Activated naive CD4-positive, alpha-beta T cell treated with anti-CD3 and anti-CD28 coated beads for 36 hours (primary cell): ENCODE measurements around the gene PEX7. TPM values are rescaled to one million over a fixed set of nuclear protein-coding genes. Genes with fewer than 3 reads are reported as not detected.
"Not testable (repeated sequence)": the region's sequence is repeated elsewhere in the genome, so short reads cannot be mapped to it uniquely, and the experiment has no call there.

Source experiments
- CTCF ChIA-PET: fragments of 350-600 bp; sonication (Branson Sonifier 250); formaldehyde crosslinking; loops from one replicate; lab custom pipeline; 2021; ENCODE audit warnings: antibody characterized with exemption; lab: Charles Lee
- DNase-seq: peaks from one replicate; pipeline ENCODE4 v3.0.0-alpha.2; 2020
- H3K27ac Mint-ChIP-seq: one replicate; pipeline ENCODE4 v1.8.0; 2021; ENCODE audit warnings: mild to moderate bottlenecking, mixed read lengths
- H3K27me3 Mint-ChIP-seq: one replicate; pipeline ENCODE4 v1.8.0; 2021; ENCODE audit warnings: low read depth, mixed read lengths
- H3K36me3 Mint-ChIP-seq: one replicate; pipeline ENCODE4 v1.8.0; 2021; ENCODE audit warnings: low read depth, mixed read lengths
- H3K4me1 Mint-ChIP-seq: one replicate; pipeline ENCODE4 v1.8.0; 2021; ENCODE audit warnings: low read depth, mixed read lengths
- H3K4me3 Mint-ChIP-seq: one replicate; pipeline ENCODE4 v1.8.0; 2021; ENCODE audit warnings: mild to moderate bottlenecking, moderate library complexity, mixed read lengths
- H3K9me3 Mint-ChIP-seq: one replicate; pipeline ENCODE4 v1.8.0; 2021; ENCODE audit warnings: mixed read lengths
- intact Hi-C: fragments of 100-400 bp; cut with micrococcal nuclease; formaldehyde crosslinking; loops from one replicate; pipeline ENCODE4 v1.15.1; 2023
- total RNA-seq, 2 experiments: library from RNA; stranded (reverse); gene quantifications; one replicate each; pipeline ENCODE4 v1.2.3, GENCODE V29; 2021

Gene PEX7
- total RNA-seq, 2 experiments from 2014 or later: 6.0 to 6.4 TPM

GRCh38 chr6:136816656-136817055 is 5.7 kb upstream of the PEX7 start:
- no peak overlapping the region for H3K4me3 Mint-ChIP-seq
- intact Hi-C loops: no loop called here
- no peaks in the 10 kb centered on the region for H3K36me3 Mint-ChIP-seq
- H3K27ac Mint-ChIP-seq: no peak overlapping the region
- H3K9me3 Mint-ChIP-seq: no peaks in the 10 kb centered on the region
- peaks cover 2% of the 10 kb centered on the region for H3K4me1 Mint-ChIP-seq
- DNase-seq: no peak
- CTCF ChIA-PET: interaction anchor here (1.0 to 1.6 kb wide), 2 partner anchors 24 to 172 kb away, joined by 3 to 6 read pairs; partner anchors contain the start of gene MAP3K5
- no peaks in the 10 kb centered on the region for H3K27me3 Mint-ChIP-seq

DNA sequence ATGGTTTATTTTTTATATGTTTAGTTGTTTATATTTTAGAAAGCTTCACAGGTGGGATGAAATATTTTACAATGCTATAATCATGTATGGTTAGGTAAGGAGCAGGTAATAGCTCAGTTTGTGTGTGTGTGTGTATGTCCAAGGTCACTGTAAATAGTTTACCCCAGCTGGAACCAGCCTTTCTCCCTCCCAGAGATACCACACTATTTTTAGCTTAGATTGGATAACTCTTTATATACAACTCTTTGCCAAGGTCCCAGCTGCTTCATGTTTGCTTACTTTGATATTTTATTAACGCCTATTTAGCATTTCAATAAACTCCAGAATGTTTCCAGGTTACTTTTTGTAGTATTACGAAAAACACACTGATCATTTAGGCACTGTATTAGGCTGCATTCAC is 1.8 kb upstream of the PEX7 start:
- intact Hi-C loops: loop anchor here (5.0 kb wide), 1 partner anchor 952 kb away; no protein-coding TSS in a partner anchor

GRCh38 chr6:136822046-136822375 is 381 bp upstream of the PEX7 start:
- H3K4me1 Mint-ChIP-seq: peaks cover 19% of the 10 kb centered on the region
- DNase-seq: peak; percentile 32
- CTCF ChIA-PET: interaction anchor here (0.5 to 1.3 kb wide), 5 partner anchors 20 to 193 kb away, joined by 3 to 6 read pairs (median 3); no protein-coding TSS in a partner anchor
- no peaks in the 10 kb centered on the region for H3K9me3 Mint-ChIP-seq
- H3K27ac Mint-ChIP-seq: peak overlapping the region; percentile 92
- peak overlapping the region; percentile 90 for H3K4me3 Mint-ChIP-seq
- intact Hi-C loops: loop anchor here (1.0 to 5.0 kb wide), 8 partner anchors 29 to 950 kb away; partner anchors contain the start of genes BCLAF1 and IFNGR1
- peaks cover 17% of the 10 kb centered on the region for H3K36me3 Mint-ChIP-seq
- no peaks in the 10 kb centered on the region for H3K27me3 Mint-ChIP-seq

More for the DNA sequence above, 1.8 kb upstream of the PEX7 start:
- peaks cover 19% of the 10 kb centered on the region for H3K4me1 Mint-ChIP-seq
- no peaks in the 10 kb centered on the region for H3K27me3 Mint-ChIP-seq
- CTCF ChIA-PET: interaction anchor here (0.7 to 1.3 kb wide), 2 partner anchors 28 to 176 kb away, joined by 3 read pairs; no protein-coding TSS in a partner anchor
- no peak for DNase-seq
- H3K36me3 Mint-ChIP-seq: peaks cover 8% of the 10 kb centered on the region
- H3K27ac Mint-ChIP-seq: no peak overlapping the region
- no peak overlapping the region for H3K4me3 Mint-ChIP-seq
- H3K9me3 Mint-ChIP-seq: no peaks in the 10 kb centered on the region

GRCh38 chr6:136823128-136823660 is 802 bp downstream of the PEX7 start:
- Mint-ChIP-seq H3K36me3 (peaks cover 23% of the 10 kb centered on the region), H3K9me3 (no peaks in the 10 kb centered on the region), H3K27ac (peak overlapping the region; percentile 78), H3K27me3 (no peaks in the 10 kb centered on the region), H3K4me1 (peaks cover 19% of the 10 kb centered on the region), H3K4me3 (peak overlapping the region; percentile 90)
- intact Hi-C loops: loop anchor here (2.0 to 5.0 kb wide), 3 partner anchors 72 to 949 kb away; partner anchors contain the start of gene IFNGR1
- peak; percentile 11 for DNase-seq
- CTCF ChIA-PET: interaction anchor here (0.6 to 1.6 kb wide), 7 partner anchors 12 to 589 kb away, joined by 3 to 7 read pairs (median 3); no protein-coding TSS in a partner anchor

- H3K4me1 Mint-ChIP-seq: peaks cover 19% of the 10 kb centered on the region
- peaks cover 5% of the 10 kb centered on the region for H3K9me3 Mint-ChIP-seq
- H3K36me3 Mint-ChIP-seq: peaks cover 45% of the 10 kb centered on the region
- DNase-seq: no peak
- intact Hi-C loops: no loop called here
- no peak overlapping the region for H3K27ac Mint-ChIP-seq
- H3K4me3 Mint-ChIP-seq: no peak overlapping the region
- CTCF ChIA-PET: interaction anchor here (0.6 to 1.5 kb wide), 3 partner anchors 19 to 229 kb away, joined by 3 to 5 read pairs (median 4); no protein-coding TSS in a partner anchor
- H3K27me3 Mint-ChIP-seq: no peaks in the 10 kb centered on the region
These were observed 3.8 kb downstream of the PEX7 start for GRCh38 chr6:136826216-136826615.

- Mint-ChIP-seq H3K4me3 (no peak overlapping the region), H3K36me3 (peaks cover 60% of the 10 kb centered on the region), H3K27me3 (no peaks in the 10 kb centered on the region), H3K9me3 (peaks cover 21% of the 10 kb centered on the region), H3K4me1 (no peaks in the 10 kb centered on the region), H3K27ac (no peak overlapping the region)
- intact Hi-C loops: no loop called here
- DNase-seq: no peak
- CTCF ChIA-PET: no interaction called here
These were observed 9.6 kb downstream of the PEX7 start for GRCh38 chr6:136831873-136832562.

DNA sequence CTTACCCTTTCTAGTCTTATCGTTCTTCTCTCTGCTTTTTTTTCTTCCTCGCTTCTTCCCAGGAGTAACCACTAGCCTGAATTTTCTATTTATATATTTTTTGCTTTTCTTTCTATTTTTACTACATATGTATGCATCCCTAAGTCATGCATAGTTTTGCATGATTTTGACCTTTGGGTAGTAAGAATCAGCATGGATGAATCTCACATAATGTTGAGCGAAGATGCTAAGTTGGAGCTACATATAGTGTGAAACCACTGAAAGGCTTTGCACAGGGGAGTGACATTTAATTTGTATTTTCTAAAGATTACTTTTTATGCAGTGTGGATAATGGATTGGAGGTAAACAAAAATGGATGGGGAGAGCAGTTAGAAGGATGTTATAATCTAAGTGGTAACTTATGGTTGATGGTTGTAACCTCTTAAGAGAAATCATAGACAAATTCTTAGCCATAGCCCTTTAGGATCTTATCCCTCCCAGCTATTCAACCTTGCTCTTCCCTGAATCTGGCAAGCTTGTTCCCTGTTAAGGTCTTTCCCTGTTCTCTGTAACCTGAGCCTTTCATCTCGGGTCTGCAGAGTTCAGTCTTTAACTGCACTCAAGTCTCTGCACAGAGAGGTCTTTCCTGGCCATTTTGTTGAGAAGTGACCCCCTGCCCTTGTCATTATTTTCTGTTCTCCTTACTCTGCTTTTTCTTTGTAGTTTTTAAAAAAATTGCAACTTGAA is 18.0 kb downstream of the PEX7 start:
- intact Hi-C loops: loop anchor here (5.0 kb wide), 1 partner anchor 87 kb away; no protein-coding TSS in a partner anchor
- Mint-ChIP-seq H3K27me3 (no peaks in the 10 kb centered on the region), H3K9me3 (no peaks in the 10 kb centered on the region), H3K27ac (no peak overlapping the region), H3K36me3 (peaks cover 8% of the 10 kb centered on the region), H3K4me1 (no peaks in the 10 kb centered on the region), H3K4me3 (no peak overlapping the region)
- CTCF ChIA-PET: no interaction called here
- DNase-seq: no peak

DNA sequence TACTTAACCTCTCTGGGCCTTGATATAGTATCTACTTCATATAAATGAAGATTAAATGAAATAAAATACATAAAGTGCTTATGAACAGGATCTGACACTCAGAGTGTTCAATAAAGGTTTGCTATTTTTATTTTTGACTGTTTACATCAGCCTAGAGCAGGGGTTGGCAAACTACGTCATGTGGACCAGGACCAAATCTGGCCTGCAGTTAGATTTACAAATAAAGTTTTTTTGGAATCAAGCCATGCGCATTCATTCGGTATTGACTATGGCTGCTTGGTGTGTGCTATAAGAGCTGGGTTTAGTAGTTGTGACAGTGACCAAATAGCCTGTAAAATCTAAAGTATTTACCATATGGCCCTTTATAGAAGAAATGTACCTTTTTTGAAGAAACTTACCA is 20.8 kb downstream of the PEX7 start:
- Mint-ChIP-seq H3K27ac (no peak overlapping the region), H3K4me3 (no peak overlapping the region), H3K27me3 (no peaks in the 10 kb centered on the region), H3K9me3 (no peaks in the 10 kb centered on the region), H3K36me3 (peaks cover 19% of the 10 kb centered on the region), H3K4me1 (no peaks in the 10 kb centered on the region)
- intact Hi-C loops: loop anchor here (5.0 kb wide), 1 partner anchor 84 kb away; no protein-coding TSS in a partner anchor
- CTCF ChIA-PET: interaction anchor here (0.7 to 1.0 kb wide), 2 partner anchors 120 to 256 kb away, joined by 3 to 4 read pairs; no protein-coding TSS in a partner anchor
- DNase-seq: no peak

DNA sequence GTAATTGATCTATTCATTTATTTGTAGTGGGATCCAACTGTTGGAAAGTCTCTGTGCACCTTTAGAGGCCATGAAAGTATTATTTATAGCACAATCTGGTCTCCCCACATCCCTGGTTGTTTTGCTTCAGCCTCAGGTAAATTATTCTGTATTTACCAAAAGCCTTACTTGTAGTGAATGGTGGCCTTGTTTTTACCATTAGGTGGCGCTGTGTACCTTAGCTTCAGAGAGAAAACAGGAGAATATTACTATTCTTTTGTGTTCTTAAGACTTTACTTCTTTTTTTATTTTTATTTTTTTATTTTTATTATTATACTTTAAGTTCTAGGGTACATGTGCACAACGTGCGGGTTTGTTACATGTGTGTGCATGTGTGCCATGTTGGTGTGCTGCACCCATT is 23.7 kb downstream of the PEX7 start:
- no peaks in the 10 kb centered on the region for H3K4me1 Mint-ChIP-seq
- intact Hi-C loops: loop anchor here (1.0 to 5.0 kb wide), 4 partner anchors 121 to 796 kb away; no protein-coding TSS in a partner anchor
- H3K4me3 Mint-ChIP-seq: no peak overlapping the region
- peaks cover 41% of the 10 kb centered on the region for H3K36me3 Mint-ChIP-seq
- no peaks in the 10 kb centered on the region for H3K27me3 Mint-ChIP-seq
- H3K27ac Mint-ChIP-seq: no peak overlapping the region
- peaks cover 3% of the 10 kb centered on the region for H3K9me3 Mint-ChIP-seq
- CTCF ChIA-PET: interaction anchor here (0.6 to 2.2 kb wide), 11 partner anchors 8 to 290 kb away, joined by 3 to 5 read pairs (median 3); partner anchors contain the start of gene MAP3K5
- DNase-seq: peak; percentile 52

- H3K4me3 Mint-ChIP-seq, H3K27me3 Mint-ChIP-seq, DNase-seq, H3K9me3 Mint-ChIP-seq, H3K27ac Mint-ChIP-seq, H3K4me1 Mint-ChIP-seq: not testable (repeated sequence)
- CTCF ChIA-PET: interaction anchor here (1.3 to 1.5 kb wide), 2 partner anchors 11 to 291 kb away, joined by 3 to 5 read pairs; no protein-coding TSS in a partner anchor
- peaks cover 39% of the 10 kb centered on the region for H3K36me3 Mint-ChIP-seq
- intact Hi-C loops: loop anchor here (1.0 to 5.0 kb wide), 4 partner anchors 121 to 796 kb away; no protein-coding TSS in a partner anchor
These were observed 24.1 kb downstream of the PEX7 start for GRCh38 chr6:136846477-136846876.

DNA sequence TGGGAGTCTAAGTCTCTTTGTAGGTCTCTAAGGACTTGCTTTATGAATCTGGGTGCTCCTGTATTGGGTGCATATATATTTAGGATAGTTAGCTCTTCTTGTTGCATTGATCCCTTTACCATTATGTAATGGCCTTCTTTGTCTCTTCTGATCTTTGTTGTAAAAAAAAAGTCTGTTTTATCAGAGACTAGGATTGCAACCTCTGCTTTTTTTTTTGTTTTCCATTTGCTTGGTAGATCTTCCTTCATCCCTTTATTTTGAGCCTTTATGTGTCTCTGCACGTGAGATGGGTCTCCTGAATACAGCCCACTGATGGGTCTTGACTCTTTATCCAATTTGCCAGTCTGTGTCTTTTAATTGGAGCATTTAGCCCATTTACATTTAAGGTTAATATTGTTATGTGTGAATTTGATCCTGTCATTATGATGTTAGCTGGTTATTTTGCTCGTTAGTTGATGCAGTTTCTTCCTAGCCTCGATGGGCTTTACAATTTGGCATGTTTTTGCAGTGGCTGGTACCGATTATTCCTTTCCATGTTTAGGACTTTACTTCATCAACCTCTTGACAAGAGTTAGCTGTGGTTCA is 27.7 kb downstream of the PEX7 start:
- not testable (repeated sequence) for DNase-seq, H3K27me3 Mint-ChIP-seq, H3K27ac Mint-ChIP-seq, H3K9me3 Mint-ChIP-seq, H3K4me1 Mint-ChIP-seq, H3K4me3 Mint-ChIP-seq
- H3K36me3 Mint-ChIP-seq: peaks cover 44% of the 10 kb centered on the region
- intact Hi-C loops: loop anchor here (5.0 kb wide), 3 partner anchors 117 to 792 kb away; no protein-coding TSS in a partner anchor
- CTCF ChIA-PET: interaction anchor here (0.7 kb wide), 1 partner anchor 269 kb away, joined by 4 read pairs; no protein-coding TSS in a partner anchor
